ENCODE data around the gene PSD2.

PSD2 gene

DNA sequence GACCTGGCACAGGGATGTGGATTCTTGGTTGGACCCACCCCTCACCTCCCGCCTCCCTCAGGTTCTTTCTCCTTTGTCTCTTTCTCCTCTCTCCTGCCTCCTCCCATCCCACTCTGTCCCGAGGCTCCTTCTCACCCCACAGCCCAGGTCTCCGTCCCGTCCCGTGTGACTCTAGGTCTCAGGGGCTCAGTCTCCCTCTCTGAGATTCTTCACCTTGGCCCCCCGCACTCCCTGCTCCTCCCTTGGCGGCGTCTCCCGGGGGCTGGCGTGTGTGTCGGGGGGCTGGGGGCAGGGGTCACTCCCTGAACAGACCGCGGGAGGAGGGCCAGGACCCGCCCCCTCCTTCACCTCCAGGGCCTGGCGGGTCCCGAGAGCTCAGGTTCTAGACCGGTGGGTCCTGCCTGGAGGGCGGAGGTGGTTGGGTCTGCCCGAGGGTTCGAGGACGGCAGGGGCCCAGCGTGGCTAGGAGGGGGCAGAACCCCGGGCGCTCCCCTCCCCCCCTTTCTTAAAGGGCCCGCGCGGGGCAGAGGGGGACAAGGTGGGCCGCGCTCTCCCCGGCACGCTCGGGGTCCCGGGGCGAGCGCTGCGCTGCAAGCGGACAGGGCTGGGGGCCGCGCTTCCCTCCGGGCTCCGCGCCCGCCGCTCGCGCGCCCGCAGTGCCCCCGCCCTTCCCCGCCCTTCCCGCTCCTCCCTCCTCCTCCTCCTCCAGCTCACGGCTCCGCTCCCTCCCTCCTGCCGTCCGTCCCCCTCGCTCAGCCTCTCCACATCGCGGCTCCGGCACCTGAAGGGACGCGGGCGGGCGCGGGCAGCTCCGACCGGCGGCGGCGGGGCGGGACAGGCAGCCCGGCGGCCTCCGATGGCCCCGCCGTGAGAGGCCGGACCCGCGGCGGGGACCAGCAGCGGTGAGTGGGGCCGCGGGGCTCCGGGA, at the start of gene PSD2:
Gene PSD2, plus strand, starts transcription at position 735 of the 928 bp plus-strand sequence. CDS start 13,633 bp downstream, outside the sequence.
- CTCF ChIA-PET = interaction anchor here (0.6 to 5.8 kb wide), 4 partner anchors 8 to 173 kb away, joined by 3 to 57 read pairs (median 16); no protein-coding TSS in a partner anchor
- POLR2A ChIA-PET = no interaction called here
- TF ChIP-seq, protein P1, sequence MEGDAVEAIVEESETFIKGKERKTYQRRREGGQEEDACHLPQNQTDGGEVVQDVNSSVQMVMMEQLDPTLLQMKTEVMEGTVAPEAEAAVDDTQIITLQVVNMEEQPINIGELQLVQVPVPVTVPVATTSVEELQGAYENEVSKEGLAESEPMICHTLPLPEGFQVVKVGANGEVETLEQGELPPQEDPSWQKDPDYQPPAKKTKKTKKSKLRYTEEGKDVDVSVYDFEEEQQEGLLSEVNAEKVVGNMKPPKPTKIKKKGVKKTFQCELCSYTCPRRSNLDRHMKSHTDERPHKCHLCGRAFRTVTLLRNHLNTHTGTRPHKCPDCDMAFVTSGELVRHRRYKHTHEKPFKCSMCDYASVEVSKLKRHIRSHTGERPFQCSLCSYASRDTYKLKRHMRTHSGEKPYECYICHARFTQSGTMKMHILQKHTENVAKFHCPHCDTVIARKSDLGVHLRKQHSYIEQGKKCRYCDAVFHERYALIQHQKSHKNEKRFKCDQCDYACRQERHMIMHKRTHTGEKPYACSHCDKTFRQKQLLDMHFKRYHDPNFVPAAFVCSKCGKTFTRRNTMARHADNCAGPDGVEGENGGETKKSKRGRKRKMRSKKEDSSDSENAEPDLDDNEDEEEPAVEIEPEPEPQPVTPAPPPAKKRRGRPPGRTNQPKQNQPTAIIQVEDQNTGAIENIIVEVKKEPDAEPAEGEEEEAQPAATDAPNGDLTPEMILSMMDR (IDR thresholded peaks at IDR 0.05; ENCODE audit: control extremely low read depth, extremely low read depth, low read depth, missing control alignments) = no peak
- DNase-seq (ENCODE audit: extremely low spot score) = no peak

DNA sequence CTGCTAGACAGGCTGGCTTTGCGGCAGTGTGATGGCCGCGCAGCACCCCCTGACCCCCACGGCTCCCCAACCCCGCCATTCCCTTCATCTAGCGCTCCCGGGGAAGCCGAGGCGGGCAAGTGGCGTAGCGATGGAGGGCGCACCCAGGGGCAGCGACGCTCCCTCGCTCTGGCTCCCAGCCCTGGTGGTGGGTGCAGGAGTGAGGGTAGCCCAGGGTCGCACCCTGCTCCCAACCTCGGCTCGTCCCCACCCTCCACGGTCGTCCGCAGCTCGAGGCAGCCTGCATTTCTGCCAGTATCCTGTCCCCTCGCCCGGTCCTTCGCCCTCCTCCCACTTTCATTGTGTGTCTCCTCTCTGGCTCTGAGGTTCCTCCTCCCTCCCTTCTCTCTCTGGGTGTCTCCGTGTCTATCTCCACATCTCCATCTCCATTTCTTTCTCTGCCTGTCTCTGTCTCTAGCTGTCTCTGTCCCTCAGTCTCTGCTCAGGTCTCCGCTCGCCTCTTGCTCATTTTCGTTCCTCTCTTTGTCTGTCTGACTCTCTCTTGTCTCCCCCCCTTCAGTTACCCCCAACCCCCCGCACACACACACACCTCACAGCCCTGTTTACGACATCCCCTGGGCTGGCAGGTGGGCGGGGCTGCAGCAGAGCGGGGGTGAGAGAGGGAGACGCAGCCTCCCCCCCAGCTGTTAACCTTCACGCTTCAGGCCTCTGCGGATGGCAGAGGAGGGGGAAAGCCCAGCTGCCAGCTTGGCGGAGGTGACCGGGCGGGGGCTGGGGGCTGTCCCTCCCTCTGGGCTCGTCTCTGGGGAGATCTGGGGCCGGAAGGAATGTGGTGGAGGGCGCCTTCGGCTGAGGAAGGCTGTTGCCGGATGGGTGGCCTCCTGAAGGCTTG, 48.7 kb upstream of the PSD2 start:
- TF ChIP-seq, protein P1 (IDR thresholded peaks at IDR 0.05; ENCODE audit: control extremely low read depth, extremely low read depth, low read depth, missing control alignments) = no peak
- CTCF ChIA-PET = interaction anchor here (0.6 to 12.8 kb wide), 7 partner anchors 7 to 222 kb away, joined by 3 to 150 read pairs (median 3); no protein-coding TSS in a partner anchor
- POLR2A ChIA-PET = interaction anchor here (0.6 to 1.1 kb wide), 3 partner anchors 29 to 148 kb away, joined by 3 to 5 read pairs (median 4); no protein-coding TSS in a partner anchor
- peak; percentile 81 for DNase-seq (ENCODE audit: extremely low spot score)

DNA sequence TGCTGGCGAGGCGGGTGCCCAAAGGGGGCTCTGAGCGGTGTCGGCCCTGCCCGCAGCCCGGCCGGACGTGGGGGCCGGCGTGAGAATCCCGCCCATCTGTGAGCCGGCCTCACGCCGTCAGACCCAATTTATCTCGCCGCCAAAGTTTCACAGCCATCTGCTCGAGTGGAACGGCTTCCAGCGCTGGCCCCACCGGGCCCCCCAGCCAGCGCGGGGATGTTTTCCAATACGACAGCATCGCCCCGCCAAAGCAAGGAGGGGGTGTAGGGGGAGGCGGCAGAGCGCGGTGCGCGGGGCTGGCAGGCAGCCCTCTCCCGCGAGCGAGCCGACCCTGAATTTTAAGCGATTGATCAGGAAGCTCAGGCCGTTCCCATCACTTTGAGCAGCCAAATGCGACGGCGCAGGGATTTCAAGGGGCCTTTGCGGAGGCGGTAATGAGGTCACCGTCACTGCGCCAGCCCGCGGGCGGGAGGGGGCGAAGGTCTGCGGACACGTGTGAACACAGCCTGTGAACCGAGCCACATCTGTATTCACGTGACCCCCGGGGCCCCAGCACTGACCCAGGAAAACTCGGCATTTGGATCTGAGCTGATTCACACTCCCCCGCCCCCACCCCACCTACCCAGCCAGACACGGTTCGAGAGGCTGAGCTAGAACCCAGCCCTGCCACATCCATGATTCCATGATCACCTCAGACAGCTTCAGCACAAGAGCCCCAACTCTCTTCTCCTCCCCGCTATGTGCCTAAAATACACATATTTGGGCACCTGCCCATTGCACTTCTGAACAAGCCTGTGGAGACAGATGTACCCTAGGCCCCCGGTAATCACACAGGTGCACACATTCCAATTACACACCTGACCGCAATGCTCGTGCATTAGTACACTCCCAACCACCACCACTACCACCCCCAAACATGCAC, 47.8 kb upstream of the PSD2 start:
- ChIA-PET CTCF (interaction anchor here (0.7 to 12.8 kb wide), 6 partner anchors 8 to 39 kb away, joined by 3 to 150 read pairs (median 3); no protein-coding TSS in a partner anchor), POLR2A (interaction anchor here (0.6 to 1.3 kb wide), 4 partner anchors 28 to 227 kb away, joined by 3 to 6 read pairs (median 4); no protein-coding TSS in a partner anchor)
- TF ChIP-seq, protein P1 (IDR thresholded peaks at IDR 0.05; ENCODE audit: control extremely low read depth, extremely low read depth, low read depth, missing control alignments) = no peak
- DNase-seq (ENCODE audit: extremely low spot score) = peak; percentile 60

DNA sequence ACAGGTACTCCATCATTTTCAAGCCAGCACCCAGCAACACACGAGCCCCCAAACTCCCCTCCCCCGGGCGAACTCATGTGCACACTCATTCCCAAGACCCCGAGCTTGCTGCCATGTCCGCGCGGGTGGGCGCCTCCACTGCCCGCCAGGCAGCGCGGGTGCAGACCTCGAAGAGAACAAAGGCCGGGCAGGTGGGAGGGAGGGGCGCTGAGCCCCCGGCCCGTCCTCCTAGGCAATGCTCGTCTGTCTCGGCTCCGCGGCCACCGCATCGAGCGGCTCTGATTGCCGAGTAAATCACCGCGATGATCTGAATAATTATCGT, 47.1 kb upstream of the PSD2 start:
- TF ChIP-seq, protein P1 (IDR thresholded peaks at IDR 0.05; ENCODE audit: control extremely low read depth, extremely low read depth, low read depth, missing control alignments) = no peak
- ChIA-PET CTCF (interaction anchor here (0.9 to 12.8 kb wide), 4 partner anchors 9 to 39 kb away, joined by 3 to 150 read pairs (median 4); no protein-coding TSS in a partner anchor), POLR2A (interaction anchor here (0.6 to 1.3 kb wide), 2 partner anchors 96 to 226 kb away, joined by 3 to 6 read pairs; no protein-coding TSS in a partner anchor)
- no peak for DNase-seq (ENCODE audit: extremely low spot score)

DNA sequence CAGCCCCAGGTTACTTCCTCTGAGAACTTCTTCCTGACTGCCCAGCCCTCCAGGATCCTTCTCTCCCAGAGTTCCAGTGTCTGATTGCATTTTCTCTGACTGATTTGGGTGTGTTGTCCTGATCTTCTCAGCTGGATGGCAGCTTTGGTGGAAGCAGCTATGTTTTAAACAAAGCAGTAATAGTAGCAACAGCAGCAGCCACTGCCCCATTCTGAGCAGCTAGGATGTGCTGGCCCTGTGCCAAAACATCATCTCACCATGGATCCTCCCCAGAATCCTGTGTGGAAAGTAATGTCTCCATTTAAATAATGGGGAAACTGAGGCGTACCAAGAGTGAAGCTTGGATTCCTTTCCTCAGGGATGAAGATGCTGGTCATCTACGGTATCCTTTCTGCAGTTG, 46.4 kb upstream of the PSD2 start:
- TF ChIP-seq, protein P1 (IDR thresholded peaks at IDR 0.05; ENCODE audit: control extremely low read depth, extremely low read depth, low read depth, missing control alignments) = no peak
- DNase-seq (ENCODE audit: extremely low spot score) = no peak
- ChIA-PET POLR2A (no interaction called here), CTCF (interaction anchor here (1.1 to 12.8 kb wide), 3 partner anchors 16 to 220 kb away, joined by 3 to 150 read pairs (median 4); no protein-coding TSS in a partner anchor)

All from GM10248 (cell line).